Measurements from ENCODE around the gene ZCCHC24. TPM values are rescaled to one million over a fixed set of nuclear protein-coding genes. Genes with fewer than 3 reads are reported as not detected.

The ZCCHC24 gene
- total and polyA plus RNA-seq, 10 donors, result 4.9 to 34.1 (median 23.7) TPM

DNA sequence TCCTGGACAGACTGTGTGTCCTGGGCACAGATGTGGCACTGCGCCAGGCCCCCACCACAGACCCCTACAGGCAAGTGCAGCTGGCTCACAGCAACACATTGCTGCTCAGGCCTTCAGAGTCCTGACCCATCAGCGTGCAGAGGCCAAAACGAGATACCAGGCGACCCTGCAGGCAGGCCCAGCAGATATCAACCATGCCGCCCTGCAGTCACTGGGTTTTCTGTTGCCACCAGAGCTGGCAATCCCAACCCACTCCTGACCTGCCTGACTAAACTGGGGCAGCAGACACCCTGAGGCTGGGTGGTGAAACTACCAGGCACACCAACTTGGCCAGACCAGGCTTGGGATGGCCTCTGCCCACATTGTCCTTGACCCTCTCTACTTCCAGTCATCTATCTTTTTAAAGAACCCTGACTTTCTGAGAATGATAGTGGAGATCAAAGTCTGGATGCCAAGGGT is 20.3 kb downstream of the ZCCHC24 start:
- peaks cover 0 to 36% (median 0%) of the 10 kb centered on the region in 6 donors for H3K36me3 ChIP-seq
- intact Hi-C loops (cut with DNase I; ENCODE audit: low total_unique reads), result no loop called here
- no peak overlapping the region for H3K4me3 ChIP-seq
- H3K4me1 ChIP-seq, result peaks cover 3 to 26% (median 11%) of the 10 kb centered on the region in 6 donors
- TF ChIP-seq POLR2A (IDR thresholded peaks at IDR 0.05) (no peak), POLR2AphosphoS5 (IDR thresholded peaks at IDR 0.05) (no peak), CTCF (IDR thresholded peaks at IDR 0.05 in 8 of 11, conservative IDR thresholded peaks at IDR 0.05 in 3 of 11) (no peak)
- DNase-seq, result peak; percentile 54
- H3K9me3 ChIP-seq, result no peaks in the 10 kb centered on the region
- peak overlapping the region in 5 of 8 donors; percentile 8 to 62 (median 42) for H3K27ac ChIP-seq
- WGBS, 5 donors, result 69 to 90% (median 71%) methylated on average over 2 to 5 of the region's 5 CpGs
- H3K27me3 ChIP-seq (replicated peaks in 1 of 7), result no peaks in the 10 kb centered on the region

DNA sequence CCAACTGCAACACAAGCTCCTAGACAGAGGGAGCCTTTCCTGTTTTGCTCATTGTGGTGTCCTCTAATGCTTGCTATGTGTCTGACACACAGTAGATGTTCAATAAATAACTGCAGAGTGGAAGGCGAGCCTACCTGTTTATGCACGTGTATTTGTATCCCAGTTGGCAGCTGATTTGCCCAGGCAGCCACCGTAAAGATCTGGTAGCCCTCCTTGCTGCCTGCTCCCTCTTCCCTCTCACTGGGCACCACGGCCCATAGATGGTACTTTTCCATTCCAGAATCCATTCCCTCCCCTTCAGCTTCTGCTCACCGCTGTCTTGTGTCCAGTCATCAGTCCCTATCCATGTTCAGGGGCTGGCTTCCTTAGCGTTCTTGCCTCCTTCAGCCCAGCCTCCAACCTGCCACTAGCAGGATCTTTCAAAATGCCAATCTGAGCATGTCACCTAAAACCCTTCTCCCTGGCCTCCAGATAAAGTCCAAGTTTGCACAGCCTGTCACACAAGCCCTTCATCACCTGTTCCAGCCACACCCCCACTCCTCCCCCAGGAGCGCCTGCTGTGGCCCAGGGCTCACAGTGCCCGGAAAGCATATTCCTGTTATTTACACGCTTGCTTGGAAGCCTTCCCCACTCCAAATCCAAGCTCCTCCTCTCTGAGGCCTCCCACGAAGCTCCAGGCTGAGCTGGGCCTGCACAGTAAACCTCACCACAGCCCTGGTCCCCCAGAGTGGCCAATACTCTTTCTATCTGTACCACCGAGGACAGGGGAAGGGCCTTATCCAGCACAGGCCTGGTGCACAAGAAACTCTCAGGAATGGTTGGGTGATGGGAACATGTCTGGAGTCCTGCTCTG is 21.0 kb downstream of the ZCCHC24 start:
- Histone ChIP-seq H3K4me1 (peaks cover 8 to 25% (median 14%) of the 10 kb centered on the region in 6 donors), H3K27ac (peak overlapping the region in 5 of 8 donors; percentile 8 to 62 (median 42)), H3K4me3 (no peak overlapping the region), H3K36me3 (peaks cover 0 to 30% (median 0%) of the 10 kb centered on the region in 6 donors), H3K9me3 (no peaks in the 10 kb centered on the region), H3K27me3 (replicated peaks in 1 of 7) (no peaks in the 10 kb centered on the region)
- TF ChIP-seq CTCF (IDR thresholded peaks at IDR 0.05 in 8 of 11, conservative IDR thresholded peaks at IDR 0.05 in 3 of 11) (no peak), POLR2A (IDR thresholded peaks at IDR 0.05) (no peak), POLR2AphosphoS5 (IDR thresholded peaks at IDR 0.05) (peak in 1 of 3 donors; percentile 17)
- intact Hi-C loops (cut with DNase I; ENCODE audit: low total_unique reads), result no loop called here
- WGBS, 5 donors, result 76 to 88% (median 81%) methylated on average over 11 of the region's 11 CpGs
- peak; percentile 54 for DNase-seq

- Histone ChIP-seq H3K4me3 (no peak overlapping the region), H3K27me3 (replicated peaks in 1 of 7) (no peaks in the 10 kb centered on the region), H3K9me3 (no peaks in the 10 kb centered on the region), H3K36me3 (peaks cover 0 to 31% (median 0%) of the 10 kb centered on the region in 6 donors), H3K27ac (peak overlapping the region in 6 of 8 donors; percentile 1 to 55 (median 35)), H3K4me1 (peaks cover 17 to 25% (median 23%) of the 10 kb centered on the region in 6 donors)
- peak; percentile 58 for DNase-seq
- WGBS, 5 donors, result 70 to 82% (median 78%) methylated on average over 9 of the region's 9 CpGs
- TF ChIP-seq POLR2AphosphoS5 (IDR thresholded peaks at IDR 0.05) (no peak), CTCF (IDR thresholded peaks at IDR 0.05 in 8 of 11, conservative IDR thresholded peaks at IDR 0.05 in 3 of 11) (no peak), POLR2A (IDR thresholded peaks at IDR 0.05) (no peak)
- intact Hi-C loops (cut with DNase I; ENCODE audit: low total_unique reads), result no loop called here
Observed at GRCh38 chr10:79422178-79422892, 23.1 kb downstream of the ZCCHC24 start.
